ENCODE data around the gene CPSF3. TPM values are rescaled to one million over a fixed set of nuclear protein-coding genes. Genes with fewer than 3 reads are reported as not detected.

The CPSF3 gene
- total and polyA plus RNA-seq, 9 of the 15 experiments (the other 6 are each of a cell fraction or from before 2014, with no cell fraction given): 54.2 to 151 (median 94.5) TPM

DNA sequence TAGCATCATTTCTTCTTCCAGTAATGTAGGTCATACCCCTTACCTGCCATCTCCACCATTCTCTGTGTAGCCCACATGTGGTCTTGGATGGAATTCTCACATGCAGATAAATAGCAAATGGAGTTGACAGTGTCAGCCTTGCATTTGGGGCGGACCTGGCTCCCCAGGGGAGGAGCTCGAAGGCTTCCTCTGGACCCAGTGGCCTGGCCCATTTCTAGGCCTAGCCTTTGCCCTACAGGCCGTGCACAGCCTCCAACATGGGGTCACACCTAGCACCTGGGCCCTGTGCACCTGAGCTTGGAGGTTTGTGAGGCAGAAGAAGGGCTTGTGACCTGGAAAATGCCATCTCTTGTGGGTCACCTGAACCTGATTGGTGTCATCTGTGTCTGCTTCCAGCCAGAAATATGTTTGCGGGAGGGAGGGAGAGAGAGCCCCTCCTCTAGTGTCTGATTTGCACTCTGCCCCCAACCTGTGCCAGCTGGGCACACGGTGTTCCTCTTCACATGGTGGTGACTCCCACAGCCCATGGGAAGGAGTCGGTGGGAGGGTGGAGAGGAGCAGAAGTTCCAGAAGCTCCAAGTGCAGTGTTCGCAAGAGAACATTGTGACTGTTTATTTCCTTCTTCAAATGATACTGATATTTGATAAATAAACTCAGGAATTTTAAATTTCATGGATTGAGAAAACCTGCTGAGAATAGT, 33.2 kb upstream of the CPSF3 start:
- Histone ChIP-seq H3K9me1 (ENCODE audit: control insufficient read depth, insufficient read depth, low read length) (no peaks in the 10 kb centered on the region), H3K27ac (ENCODE audit: extremely low read depth, low read depth, low read length) (no peak overlapping the region), H3K27me3 (ENCODE audit: control insufficient read depth in 2 of 2, insufficient read depth in 2 of 2, low read length in 2 of 2) (no peaks in the 10 kb centered on the region), H3K4me1 (replicated peaks in 1 of 2; ENCODE audit: control insufficient read depth in 2 of 2, insufficient read depth in 2 of 2, low read length in 2 of 2) (peaks cover 2 to 13% of the 10 kb centered on the region in 2 experiments; a peak in 3 of 5 replicates), H4K20me1 (replicated peaks; ENCODE audit: control insufficient read depth, insufficient read depth, low read length) (no peaks in the 10 kb centered on the region), H3K9me3 (replicated peaks; ENCODE audit: control insufficient read depth, insufficient read depth, low read depth, low read length) (no peaks in the 10 kb centered on the region), H3K4me3 (no peak overlapping the region), H3K9ac (ENCODE audit: insufficient read depth in 1 of 2, low read depth in 2 of 2, low read length in 2 of 2) (peak overlapping the region in 1 of 2 experiments; percentile 31; a peak in 1 of 4 replicates), H2AFZ (ENCODE audit: low read depth, low read length) (no peak overlapping the region), H3K4me2 (ENCODE audit: insufficient read depth, low read length) (no peak overlapping the region), H3K79me2 (ENCODE audit: control insufficient read depth, insufficient read depth, low read length) (no peaks in the 10 kb centered on the region), H3K36me3 (ENCODE audit: control insufficient read depth, insufficient read depth, low read length) (no peaks in the 10 kb centered on the region)
- 51% methylated on average over 6 of the region's 7 CpGs for WGBS (ENCODE audit: insufficient coverage, low coverage, missing lambda C conversion rate)
- POLR2A ChIA-PET: interaction anchor here (1.3 to 4.7 kb wide), 2 partner anchors 11 to 12 kb away, joined by 5 to 16 read pairs; no protein-coding TSS in a partner anchor
- CTCF ChIA-PET (ENCODE audit: low intra/inter-chr PET ratio): no interaction called here
- intact Hi-C loops (cut with micrococcal nuclease): no loop called here
- BruUV-seq (replicated peaks): no TSS peak
- in situ Hi-C loops (cut with MboI): no loop called here
- DNase-seq (ENCODE audit: extremely low read depth in 1 of 4, low spot score in 3 of 4) (no peak), ATAC-seq (no peak), FAIRE-seq (no peak)
- no peak for TF ChIP-seq SMARCB1 (IDR thresholded peaks at IDR 0.05; ENCODE audit: insufficient read length, low read depth)
- TF ChIP-seq E2F6 (IDR thresholded peaks at IDR 0.05; ENCODE audit: borderline replicate concordance in 1 of 2, extremely low read depth in 1 of 2, insufficient read depth in 1 of 2, insufficient read length in 1 of 2, low read depth in 1 of 2, low read length in 1 of 2, poor library complexity in 1 of 2, severe bottlenecking in 1 of 2): no peak
- TF ChIP-seq ZNF589 (CRISPR knock-in tag; IDR thresholded peaks at IDR 0.05; ENCODE audit: low read depth): no peak
- TF ChIP-seq NR1H2 (CRISPR knock-in tag; IDR thresholded peaks at IDR 0.05): no peak
- no peak for TF ChIP-seq ESRRA (IDR thresholded peaks at IDR 0.05; ENCODE audit: borderline replicate concordance, low read depth)
- no peak for TF ChIP-seq PCBP2 (IDR thresholded peaks at IDR 0.05; ENCODE audit: low read depth, low read length, poor library complexity, severe bottlenecking)
- no peak for TF ChIP-seq NCOA2 (IDR thresholded peaks at IDR 0.05; ENCODE audit: partially characterized antibody in 2 of 2)
- no peak for TF ChIP-seq GMEB1 (CRISPR knock-in tag; IDR thresholded peaks at IDR 0.05)
- no peak for TF ChIP-seq ZNF780A (CRISPR knock-in tag; IDR thresholded peaks at IDR 0.05)
- no peak for TF ChIP-seq KHSRP (IDR thresholded peaks at IDR 0.05)
- TF ChIP-seq PML (IDR thresholded peaks at IDR 0.05; ENCODE audit: low read length): no peak
- no peak for TF ChIP-seq CREB3 (tag; conservative IDR thresholded peaks at IDR 0.05; ENCODE audit: low read depth)
- no peak for TF ChIP-seq MTA3 (IDR thresholded peaks at IDR 0.05; ENCODE audit: borderline replicate concordance)
